Natural killer cell (primary cell): ENCODE data around the gene GALNTL6. TPM values are rescaled to one million over a fixed set of nuclear protein-coding genes. Genes with fewer than 3 reads are reported as not detected.

Experiments
- ATAC-seq, 3 donors: fragments of 150-1000 bp in 2 of 3; fragments of 200-7000 bp in 1 of 3; cut with Tn5 transposase; 1 replicate in 1 of 3; 2 replicates in 2 of 3; pipeline ENCODE4 v1.10.0; 2021; ENCODE audit warnings: mild to moderate bottlenecking in 2 of 3, moderate library complexity in 2 of 3
- DNase-seq, 2 donors: peaks; one replicate each; pipeline versions ENCODE4 v3.0.0 to v3.0.0-alpha.2; 2013 to 2021; ENCODE audit warnings: mixed read lengths in 1 of 2
- H3K27ac ChIP-seq: one replicate; pipeline ENCODE4 v1.5.1; 2013; ENCODE audit warnings: mild to moderate bottlenecking, low read length
- H3K27me3 ChIP-seq: one replicate; pipeline ENCODE4 v1.6.1; 2013; ENCODE audit warnings: low read length; ENCODE audit not compliant: control insufficient read depth, insufficient read depth
- H3K36me3 ChIP-seq: one replicate; pipeline ENCODE4 v1.6.1; 2013; ENCODE audit warnings: low read length; ENCODE audit not compliant: control insufficient read depth, insufficient read depth
- H3K4me1 ChIP-seq: one replicate; pipeline ENCODE4 v1.6.1; 2013; ENCODE audit warnings: low read length; ENCODE audit not compliant: control insufficient read depth, insufficient read depth
- H3K4me3 ChIP-seq: one replicate; pipeline ENCODE4 v1.5.1; 2013; ENCODE audit warnings: low read length
- H3K9me3 ChIP-seq: one replicate; pipeline ENCODE4 v1.6.1; 2013; ENCODE audit warnings: low read length; ENCODE audit not compliant: control insufficient read depth, insufficient read depth
- H3K27ac Mint-ChIP-seq, 2 donors: one replicate each; pipeline ENCODE4 v1.8.0; 2022; ENCODE audit warnings: mild to moderate bottlenecking in 2 of 2, mixed read lengths in 2 of 2, moderate library complexity in 1 of 2
- H3K27me3 Mint-ChIP-seq, 2 donors: one replicate each; pipeline ENCODE4 v1.8.0; 2022; ENCODE audit warnings: low read depth in 2 of 2, mixed read lengths in 2 of 2
- H3K36me3 Mint-ChIP-seq: one replicate; pipeline ENCODE4 v1.8.0; 2022; ENCODE audit warnings: mixed read lengths
- H3K4me1 Mint-ChIP-seq, 2 donors: one replicate each; pipeline ENCODE4 v1.8.0; 2022; ENCODE audit warnings: mixed read lengths in 2 of 2
- H3K4me3 Mint-ChIP-seq: one replicate; pipeline ENCODE4 v1.8.0; 2022; ENCODE audit warnings: mild to moderate bottlenecking, moderate library complexity, mixed read lengths
- H3K9me3 Mint-ChIP-seq, 2 donors: one replicate each; pipeline ENCODE4 v1.8.0; 2022; ENCODE audit warnings: mixed read lengths in 2 of 2
- WGBS: methylation state at CpG from one replicate; pipeline ENCODE4 v1.1.7; 2013; ENCODE audit warnings: missing lambda C conversion rate; ENCODE audit not compliant: insufficient coverage; 5-methylcytosine and 5-hydroxymethylcytosine counted together
- intact Hi-C: fragments of 100-400 bp; cut with micrococcal nuclease; formaldehyde crosslinking; loops from one replicate; pipeline ENCODE4 v1.14.2; 2022
- total RNA-seq, 4 donors: library from RNA; stranded (reverse); fragments of 120-200 nt in 1 of 4; gene quantifications; one replicate each; pipeline versions ENCODE4 v1.2.3 to v1.2.4, GENCODE V29; 2013 to 2022
- TF ChIP-seq, protein P1 (sequence below): fragments of 200-600 bp; IDR thresholded peaks from one replicate; pipeline ENCODE4 v1.8.0; 2022; ENCODE audit warnings: antibody characterized with exemption

The GALNTL6 gene
- total RNA-seq, 3 donors from 2014 or later (not counting 1 experiment from before 2014, with no cell fraction given): not detected

DNA sequence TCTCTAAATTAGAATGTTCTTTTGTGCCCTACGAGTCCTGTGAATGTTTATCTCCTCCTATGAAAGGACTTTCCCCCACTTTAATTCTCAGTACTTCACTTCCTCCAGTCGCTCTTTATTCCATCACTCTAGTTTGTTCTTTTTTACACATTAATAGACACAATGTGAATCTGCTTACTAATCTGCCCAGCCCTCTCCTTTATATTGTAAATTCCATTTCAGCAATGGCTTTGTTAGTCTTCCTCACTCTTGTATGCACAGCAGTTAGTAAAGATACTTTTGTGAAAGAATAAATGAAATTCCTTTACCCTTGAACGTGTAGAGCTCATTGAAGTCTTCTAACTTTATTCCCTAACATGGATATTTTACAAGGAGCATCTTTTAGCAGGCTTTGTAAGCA lies 255.3 kb downstream of the GALNTL6 start:
- DNase-seq: no peak
- intact Hi-C loops: no loop called here
- H3K9me3 ChIP-seq: no peaks in the 10 kb centered on the region
- no peak overlapping the region for H3K27ac ChIP-seq
- Mint-ChIP-seq H3K27ac (no peak overlapping the region), H3K4me3 (no peak overlapping the region), H3K9me3 (peaks cover 27 to 28% of the 10 kb centered on the region in 2 donors), H3K36me3 (peaks cover 8% of the 10 kb centered on the region), H3K4me1 (no peaks in the 10 kb centered on the region), H3K27me3 (no peaks in the 10 kb centered on the region)
- H3K36me3 ChIP-seq: no peaks in the 10 kb centered on the region
- no peak overlapping the region for H3K4me3 ChIP-seq
- H3K27me3 ChIP-seq: no peaks in the 10 kb centered on the region
- no CpG with 5 or more reads among the region's 3 CpGs for WGBS
- ATAC-seq: no peak
- TF ChIP-seq, protein P1, sequence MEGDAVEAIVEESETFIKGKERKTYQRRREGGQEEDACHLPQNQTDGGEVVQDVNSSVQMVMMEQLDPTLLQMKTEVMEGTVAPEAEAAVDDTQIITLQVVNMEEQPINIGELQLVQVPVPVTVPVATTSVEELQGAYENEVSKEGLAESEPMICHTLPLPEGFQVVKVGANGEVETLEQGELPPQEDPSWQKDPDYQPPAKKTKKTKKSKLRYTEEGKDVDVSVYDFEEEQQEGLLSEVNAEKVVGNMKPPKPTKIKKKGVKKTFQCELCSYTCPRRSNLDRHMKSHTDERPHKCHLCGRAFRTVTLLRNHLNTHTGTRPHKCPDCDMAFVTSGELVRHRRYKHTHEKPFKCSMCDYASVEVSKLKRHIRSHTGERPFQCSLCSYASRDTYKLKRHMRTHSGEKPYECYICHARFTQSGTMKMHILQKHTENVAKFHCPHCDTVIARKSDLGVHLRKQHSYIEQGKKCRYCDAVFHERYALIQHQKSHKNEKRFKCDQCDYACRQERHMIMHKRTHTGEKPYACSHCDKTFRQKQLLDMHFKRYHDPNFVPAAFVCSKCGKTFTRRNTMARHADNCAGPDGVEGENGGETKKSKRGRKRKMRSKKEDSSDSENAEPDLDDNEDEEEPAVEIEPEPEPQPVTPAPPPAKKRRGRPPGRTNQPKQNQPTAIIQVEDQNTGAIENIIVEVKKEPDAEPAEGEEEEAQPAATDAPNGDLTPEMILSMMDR: no peak
- H3K4me1 ChIP-seq: no peaks in the 10 kb centered on the region

DNA sequence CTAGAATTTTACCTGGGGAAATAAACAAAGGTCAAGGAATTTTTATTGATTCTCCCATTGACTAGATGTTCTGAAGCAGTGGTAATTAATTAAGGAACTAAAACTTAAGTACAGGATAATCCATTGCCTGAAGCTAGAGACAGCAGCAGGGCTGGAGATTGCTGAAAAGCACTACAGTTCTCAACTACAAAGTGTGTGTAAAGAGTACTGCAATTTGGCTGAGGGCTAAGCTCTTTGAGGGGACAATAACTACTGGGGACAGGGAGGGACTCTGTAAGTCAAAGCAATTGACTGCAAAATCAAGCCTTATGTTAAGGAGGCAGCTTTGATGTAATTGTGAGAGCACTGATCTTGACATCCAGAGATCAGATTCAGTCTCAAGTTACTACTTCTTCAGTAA lies 260.4 kb downstream of the GALNTL6 start:
- no peaks in the 10 kb centered on the region for H3K9me3 ChIP-seq
- no peaks in the 10 kb centered on the region for H3K4me1 ChIP-seq
- no peaks in the 10 kb centered on the region for H3K27me3 ChIP-seq
- Mint-ChIP-seq H3K36me3 (peaks cover 2% of the 10 kb centered on the region), H3K9me3 (peaks cover 15 to 18% of the 10 kb centered on the region in 2 donors), H3K27me3 (no peaks in the 10 kb centered on the region), H3K4me1 (no peaks in the 10 kb centered on the region), H3K27ac (no peak overlapping the region), H3K4me3 (no peak overlapping the region)
- no peak overlapping the region for H3K4me3 ChIP-seq
- no peaks in the 10 kb centered on the region for H3K36me3 ChIP-seq
- intact Hi-C loops: no loop called here
- TF ChIP-seq, protein P1: no peak
- no peak overlapping the region for H3K27ac ChIP-seq
- DNase-seq: no peak
- ATAC-seq: no peak

DNA sequence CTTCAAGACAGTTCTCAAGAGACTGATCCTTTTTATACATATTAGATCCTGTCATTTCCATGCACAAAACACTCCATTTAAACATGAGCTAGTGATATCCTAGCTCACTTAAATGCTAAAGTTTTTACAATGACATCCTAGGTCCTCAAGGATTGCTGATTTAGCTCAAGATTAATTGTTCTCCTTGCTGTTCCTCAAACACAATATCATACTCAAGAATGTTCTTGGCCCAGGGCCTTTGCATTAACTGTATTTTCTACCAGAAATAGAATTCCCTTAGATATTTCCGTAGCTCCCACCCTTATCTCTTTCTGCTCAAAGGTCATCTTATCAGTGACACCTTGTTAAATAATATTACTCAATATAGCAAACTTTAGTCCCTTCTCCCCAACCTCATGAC lies 270.1 kb downstream of the GALNTL6 start:
- TF ChIP-seq, protein P1: no peak
- WGBS: 85% methylated on average over 1 of the region's 1 CpG
- H3K9me3 ChIP-seq: no peaks in the 10 kb centered on the region
- H3K27ac Mint-ChIP-seq: no peak overlapping the region
- no peaks in the 10 kb centered on the region for H3K36me3 Mint-ChIP-seq
- H3K36me3 ChIP-seq: no peaks in the 10 kb centered on the region
- H3K27me3 Mint-ChIP-seq: no peaks in the 10 kb centered on the region
- no peak for ATAC-seq
- no peak overlapping the region for H3K27ac ChIP-seq
- no peak overlapping the region for H3K4me3 ChIP-seq
- no peaks in the 10 kb centered on the region for H3K27me3 ChIP-seq
- intact Hi-C loops: no loop called here
- peaks cover 2 to 5% of the 10 kb centered on the region in 2 donors for H3K9me3 Mint-ChIP-seq
- H3K4me3 Mint-ChIP-seq: no peak overlapping the region
- H3K4me1 ChIP-seq: no peaks in the 10 kb centered on the region
- no peak for DNase-seq
- H3K4me1 Mint-ChIP-seq: no peaks in the 10 kb centered on the region

DNA sequence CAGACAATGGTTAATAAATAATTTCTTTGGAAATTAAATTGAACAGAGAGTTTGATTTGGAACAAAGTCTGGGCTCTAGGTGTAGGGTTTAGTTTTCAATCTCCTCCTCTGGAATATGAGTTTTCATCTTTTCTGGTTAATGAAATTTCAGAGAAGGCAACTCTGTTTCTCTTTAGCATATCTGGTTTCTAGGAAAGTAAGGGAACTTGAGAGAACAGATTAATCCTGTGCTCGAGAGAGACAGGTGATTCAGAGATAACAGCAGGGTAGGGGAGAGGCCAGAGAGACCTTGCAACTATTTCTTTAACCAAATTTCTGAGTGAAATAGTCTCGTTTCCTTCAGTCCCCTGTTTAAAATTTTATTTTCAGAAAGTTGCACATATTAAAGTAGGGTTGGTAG lies 275.4 kb downstream of the GALNTL6 start:
- Histone ChIP-seq H3K27me3 (no peaks in the 10 kb centered on the region), H3K4me1 (no peaks in the 10 kb centered on the region), H3K36me3 (no peaks in the 10 kb centered on the region), H3K4me3 (no peak overlapping the region), H3K9me3 (peaks cover 2% of the 10 kb centered on the region), H3K27ac (no peak overlapping the region)
- no peaks in the 10 kb centered on the region for H3K27me3 Mint-ChIP-seq
- no peaks in the 10 kb centered on the region for H3K36me3 Mint-ChIP-seq
- H3K4me3 Mint-ChIP-seq: no peak overlapping the region
- H3K4me1 Mint-ChIP-seq: no peaks in the 10 kb centered on the region
- H3K9me3 Mint-ChIP-seq: peaks cover 3 to 8% of the 10 kb centered on the region in 2 donors
- no peak overlapping the region for H3K27ac Mint-ChIP-seq
- ATAC-seq: no peak
- no peak for DNase-seq
- intact Hi-C loops: no loop called here
- 73% methylated on average over 2 of the region's 2 CpGs for WGBS
- TF ChIP-seq, protein P1: no peak
